H54 (cell line): ENCODE measurements around the gene TOP3B.
"Not testable (repeated sequence)": the region's sequence is repeated elsewhere in the genome, so short reads cannot be mapped to it uniquely, and the experiment has no call there.

ENCODE experiments used
- DNase-seq: peaks from one replicate; pipeline ENCODE4 v3.0.0; 2011; ENCODE audit warnings: low spot score, mixed read lengths; ENCODE audit not compliant: insufficient read length
- FAIRE-seq: peaks from 3 replicates; lab custom pipeline; 2011; peaks lifted over from hg19 to GRCh38; lab: Jason Lieb, UNC
- POLR2A ChIP-seq: IDR thresholded peaks from 2 replicates; pipeline ENCODE4 v1.6.1; 2011; ENCODE audit warnings: low read depth, mild to moderate bottlenecking, low read length

The TOP3B gene

DNA sequence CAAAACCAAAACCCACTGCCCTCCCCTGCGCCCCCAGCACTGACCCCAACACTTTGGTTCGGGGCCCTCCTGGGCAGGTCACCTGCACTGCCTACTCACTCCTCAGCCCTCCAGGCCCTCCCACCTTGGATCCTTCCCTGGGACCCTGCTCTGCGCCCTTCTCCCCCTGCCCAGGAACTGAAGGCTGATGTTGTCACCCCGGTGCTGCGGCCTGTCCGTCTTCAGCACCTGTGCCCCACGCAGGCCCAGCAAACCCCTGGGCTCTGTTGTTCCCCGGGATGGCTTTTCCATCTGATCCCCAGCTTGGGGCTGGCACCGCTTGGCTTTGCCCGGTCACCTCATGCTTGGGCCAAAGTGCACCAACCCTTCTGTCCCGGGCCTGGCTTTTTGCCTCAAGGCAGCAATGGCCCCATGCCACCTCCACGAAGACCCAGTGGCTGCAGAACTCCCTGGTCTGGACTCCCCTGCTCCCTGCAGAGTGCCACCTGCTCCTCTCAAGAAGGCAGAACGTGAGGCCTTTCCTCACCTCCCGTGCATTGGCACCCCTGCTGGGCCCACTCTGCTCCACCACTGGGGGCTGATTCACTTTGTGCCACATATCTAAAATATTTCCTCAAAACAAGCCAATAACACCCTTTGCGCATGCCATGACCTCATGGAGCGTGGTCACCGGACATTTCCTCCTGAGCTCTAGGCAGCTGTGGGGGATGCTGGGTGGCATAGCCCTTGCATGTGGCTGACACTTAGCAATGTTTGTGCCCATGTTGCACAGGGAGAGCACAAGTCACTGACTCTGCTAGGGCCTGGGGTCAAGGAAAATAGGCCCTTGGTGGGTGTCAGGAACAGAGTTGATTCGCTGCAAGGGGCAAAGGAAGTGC lies 38.8 kb downstream of the TOP3B start:
- no peak for DNase-seq
- FAIRE-seq, result no peak
- no peak for TF ChIP-seq POLR2A

DNA sequence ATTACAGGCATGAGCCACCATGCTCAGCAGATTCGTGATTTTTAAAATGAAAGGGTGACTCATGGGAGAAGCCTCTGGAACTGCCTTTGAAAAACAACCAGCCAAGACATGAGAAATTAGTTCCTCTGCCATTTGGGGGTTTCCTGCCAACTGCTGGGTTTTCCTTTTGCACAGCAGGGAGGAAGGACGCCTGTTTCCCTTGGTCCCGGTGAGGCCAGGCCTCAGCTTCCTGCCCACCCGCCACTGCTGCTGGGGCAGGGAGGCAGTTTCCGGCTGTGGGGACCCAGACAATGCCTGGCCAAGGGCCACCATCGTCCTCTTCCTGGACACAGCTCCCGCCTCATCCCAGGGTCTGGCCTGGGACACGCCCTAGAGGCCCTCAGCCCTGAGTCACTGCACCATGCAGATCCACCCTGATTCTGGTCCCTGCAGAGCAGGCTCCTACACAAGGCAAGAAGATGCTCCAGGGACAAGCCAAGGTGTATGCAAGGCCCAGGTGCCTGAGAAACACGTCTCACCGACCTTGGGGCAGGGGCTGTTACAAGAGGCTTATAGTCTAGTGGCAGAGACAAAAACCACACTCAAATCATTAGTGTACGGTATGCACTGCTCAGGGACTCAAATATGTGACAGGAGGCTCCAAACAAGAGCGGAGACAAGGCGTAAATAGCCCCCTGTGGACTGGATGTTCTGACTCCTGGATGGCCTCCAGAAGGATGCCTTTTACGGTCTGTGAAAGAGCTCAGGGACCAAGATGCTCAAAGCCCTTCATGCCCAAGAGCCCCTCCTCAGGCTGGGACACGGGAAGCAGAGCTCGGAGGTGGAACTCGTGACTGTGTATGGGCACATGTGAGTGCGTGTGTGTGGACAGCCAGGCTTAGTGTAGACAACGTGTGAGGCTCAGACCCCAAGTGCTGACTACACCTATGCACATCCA lies 39.9 kb downstream of the TOP3B start:
- peak; percentile 76 for DNase-seq

DNA sequence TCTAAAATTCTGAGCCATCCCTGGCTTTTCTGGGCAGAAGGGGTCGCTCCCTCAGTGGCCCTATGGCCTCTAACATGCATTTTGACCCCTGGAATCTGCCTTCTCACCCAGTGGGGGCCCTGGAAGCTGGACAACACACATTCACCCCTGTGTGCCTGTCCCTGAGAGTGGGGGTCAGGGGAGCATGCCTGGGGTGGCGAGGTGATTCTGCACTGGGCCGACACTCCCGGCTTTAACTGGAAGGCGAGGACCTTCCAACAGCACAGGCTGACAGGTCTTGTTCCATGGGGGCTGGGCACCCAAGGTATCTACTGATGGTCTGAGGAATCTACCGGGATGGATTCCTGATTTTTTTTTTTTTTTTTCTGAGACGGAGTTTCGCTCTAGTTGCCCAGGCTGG lies 40.7 kb downstream of the TOP3B start:
- DNase-seq (no peak), FAIRE-seq (no peak)
- TF ChIP-seq POLR2A, result no peak

More for the DNA sequence above, 39.9 kb downstream of the TOP3B start:
- TF ChIP-seq POLR2A, result peak; percentile 26; the same call in 1 of the 2 replicates
- peak; percentile 61 for FAIRE-seq

DNA sequence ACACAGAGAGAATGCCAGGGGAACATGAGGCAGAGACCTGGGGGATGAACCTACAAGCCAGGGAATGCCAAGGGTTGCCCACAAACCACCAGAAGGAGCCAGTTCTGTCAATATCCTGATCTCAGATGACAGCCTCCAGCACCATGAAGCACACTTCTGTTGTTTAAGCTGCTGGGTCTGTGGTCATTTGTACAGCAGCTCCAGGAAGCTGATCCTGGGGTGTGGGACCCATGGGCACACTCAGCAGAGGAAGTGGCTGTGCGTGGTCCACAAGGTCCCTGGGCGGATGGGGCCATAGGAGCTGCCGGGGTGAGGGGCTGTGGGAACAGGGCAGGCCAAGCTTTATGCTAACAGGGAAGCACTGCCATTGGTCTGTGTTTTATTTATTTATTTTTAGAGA lies 42.1 kb downstream of the TOP3B start:
- no peak for FAIRE-seq
- TF ChIP-seq POLR2A, result no peak
- no peak for DNase-seq

DNA sequence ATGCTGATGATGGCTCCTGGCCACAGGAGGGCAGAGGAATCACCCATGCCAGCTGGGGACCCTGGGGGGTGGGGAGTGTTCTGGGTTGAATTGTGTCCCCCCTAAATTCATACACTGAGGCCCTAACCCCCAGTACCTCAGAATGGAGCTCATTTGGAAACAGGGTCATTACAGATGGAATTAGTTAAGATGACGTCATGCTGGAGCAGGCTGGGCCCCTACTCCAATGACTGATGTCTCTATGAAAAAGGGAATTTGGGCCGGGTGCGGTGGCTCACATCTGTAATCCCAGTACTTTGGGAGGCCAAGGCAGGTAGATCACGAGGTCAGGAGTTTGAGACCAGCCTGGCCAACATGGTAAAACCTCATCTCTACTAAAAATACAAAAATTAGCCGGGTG lies 42.7 kb downstream of the TOP3B start:
- DNase-seq, FAIRE-seq: not testable (repeated sequence)

DNA sequence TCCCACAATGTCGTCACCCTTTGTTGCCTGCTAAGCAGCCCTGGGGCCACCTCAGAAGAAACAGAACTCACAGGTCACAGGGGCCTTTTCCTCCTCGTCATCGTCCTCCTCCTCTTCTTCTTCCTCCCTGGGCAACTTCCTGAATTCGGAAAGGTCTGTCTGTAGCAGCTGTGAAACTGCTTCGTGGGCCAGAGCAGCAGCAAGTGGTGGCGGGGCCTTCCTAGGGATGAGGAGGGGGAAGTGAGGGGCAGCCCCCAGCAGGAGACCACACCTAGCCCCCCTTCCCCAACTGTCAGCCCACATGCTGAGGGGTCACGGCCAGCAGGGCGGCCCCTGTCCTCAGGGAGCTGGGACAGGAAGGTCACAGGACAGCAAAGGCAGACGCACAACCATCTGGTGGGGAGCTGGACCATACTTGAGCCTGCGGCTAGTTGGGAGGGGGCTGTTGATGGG lies 43.1 kb downstream of the TOP3B start:
- DNase-seq (no peak), FAIRE-seq (no peak)
- no peak for TF ChIP-seq POLR2A

DNA sequence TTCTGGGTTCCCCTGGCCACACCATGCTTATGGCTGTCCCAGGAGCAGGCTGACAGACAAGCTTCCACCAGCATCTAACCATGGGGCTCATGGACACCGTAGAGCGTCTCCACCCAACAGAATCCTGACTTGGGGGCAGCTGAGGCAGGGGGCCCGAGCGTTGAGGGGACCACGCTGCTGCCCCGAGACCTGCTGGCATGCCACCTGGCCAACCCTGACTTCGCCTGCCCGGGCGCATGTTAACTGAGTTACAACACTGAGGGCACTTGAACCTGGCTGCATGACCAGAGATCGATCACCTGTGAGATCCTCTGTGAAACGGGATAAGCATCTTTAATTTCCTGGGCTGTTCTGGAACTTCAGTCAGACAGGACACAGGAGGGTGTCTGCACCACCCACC lies 43.7 kb downstream of the TOP3B start:
- FAIRE-seq, result no peak
- DNase-seq, result no peak
- TF ChIP-seq POLR2A, result no peak

DNA sequence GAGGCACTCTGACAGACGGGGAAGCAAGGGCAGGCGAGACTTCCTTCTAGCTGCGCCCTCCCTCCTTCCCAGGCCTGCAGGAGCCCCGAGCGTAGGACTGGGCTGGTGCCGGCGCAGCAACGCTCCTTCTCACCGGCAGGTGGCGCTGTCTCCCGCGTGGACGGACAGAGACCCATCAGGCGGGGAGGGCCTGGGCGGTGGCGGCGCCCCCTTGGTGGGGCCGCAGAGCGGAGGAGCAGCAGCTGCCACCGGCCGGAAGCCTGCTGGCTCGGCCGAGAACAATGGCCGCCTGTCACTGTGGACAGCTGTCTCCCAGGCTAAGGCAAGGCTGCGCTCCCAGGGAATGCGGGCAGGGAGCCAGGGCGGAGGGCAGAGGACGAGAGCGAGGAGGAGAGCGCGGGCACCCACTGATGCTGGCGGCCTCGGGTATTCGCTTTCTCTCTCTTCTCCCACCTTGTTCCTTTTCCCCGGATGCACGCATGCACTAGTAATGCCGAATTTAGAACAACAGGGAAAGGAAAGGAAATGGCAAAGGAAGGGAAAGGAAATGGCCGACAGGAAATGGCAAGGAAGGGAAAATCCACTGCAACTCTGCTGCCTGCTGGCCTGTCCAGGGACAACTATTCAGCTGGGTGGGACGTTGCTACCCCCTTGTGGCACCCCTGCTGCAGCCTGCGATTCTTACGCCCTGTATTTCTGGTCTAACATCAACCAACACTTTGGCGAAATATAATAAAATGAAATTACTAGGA lies 44.3 kb downstream of the TOP3B start:
- peak; percentile 22; the same call in 1 of the 2 replicates for TF ChIP-seq POLR2A
- DNase-seq (peak; percentile 75), FAIRE-seq (no peak)

DNA sequence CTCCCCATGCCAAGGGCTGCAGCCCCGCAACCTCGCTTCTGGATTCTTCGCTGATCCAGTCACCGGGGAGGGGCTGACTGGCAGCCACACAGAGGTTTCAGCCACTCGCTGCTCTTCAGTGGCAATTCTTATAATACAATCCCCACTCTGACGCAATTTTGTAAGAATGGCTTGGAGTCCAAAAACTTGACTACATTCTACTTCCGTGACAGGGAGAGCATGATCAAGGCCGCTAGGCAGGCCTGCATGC lies 44.8 kb downstream of the TOP3B start:
- DNase-seq, result no peak
- no peak for TF ChIP-seq POLR2A
- no peak for FAIRE-seq

DNA sequence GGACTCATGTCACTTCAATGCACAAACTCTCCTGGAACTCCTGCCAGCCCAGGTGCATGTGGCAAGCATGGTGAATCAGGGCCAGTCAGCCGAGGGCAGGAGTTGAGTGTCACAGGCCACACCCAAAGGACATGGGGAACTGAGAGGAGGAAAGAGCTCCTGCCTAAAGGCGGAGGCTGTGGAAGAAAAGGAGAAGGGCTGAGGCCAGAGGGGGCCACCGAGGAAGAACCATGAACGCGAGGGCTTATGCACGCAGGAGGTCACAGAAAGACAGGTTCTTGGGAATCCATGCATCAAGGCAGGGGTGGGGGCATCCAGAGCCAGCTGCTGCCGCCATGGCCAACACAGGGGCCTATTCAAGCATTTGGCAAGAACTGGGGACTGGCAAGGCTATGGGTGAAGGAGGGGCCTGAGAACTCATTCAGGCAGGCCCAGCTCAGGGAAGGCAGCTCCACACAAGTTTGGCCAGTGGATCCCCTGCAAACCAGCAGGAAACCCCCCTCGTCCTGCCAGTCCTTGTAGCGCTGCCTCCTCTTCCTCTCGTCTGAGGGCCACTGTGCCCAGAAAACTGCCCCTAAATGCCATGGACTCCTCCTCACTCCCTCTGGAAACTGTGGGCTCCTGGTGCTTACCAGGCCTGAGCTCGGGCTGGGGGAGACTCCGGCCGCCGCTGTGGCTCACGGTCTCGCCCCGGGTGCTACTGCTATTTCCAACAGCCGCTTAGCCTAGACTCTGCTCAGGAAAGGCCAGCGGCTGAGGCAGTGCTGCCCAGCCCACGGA lies 45.4 kb downstream of the TOP3B start:
- DNase-seq, result no peak
- no peak for FAIRE-seq
- no peak for TF ChIP-seq POLR2A

DNA sequence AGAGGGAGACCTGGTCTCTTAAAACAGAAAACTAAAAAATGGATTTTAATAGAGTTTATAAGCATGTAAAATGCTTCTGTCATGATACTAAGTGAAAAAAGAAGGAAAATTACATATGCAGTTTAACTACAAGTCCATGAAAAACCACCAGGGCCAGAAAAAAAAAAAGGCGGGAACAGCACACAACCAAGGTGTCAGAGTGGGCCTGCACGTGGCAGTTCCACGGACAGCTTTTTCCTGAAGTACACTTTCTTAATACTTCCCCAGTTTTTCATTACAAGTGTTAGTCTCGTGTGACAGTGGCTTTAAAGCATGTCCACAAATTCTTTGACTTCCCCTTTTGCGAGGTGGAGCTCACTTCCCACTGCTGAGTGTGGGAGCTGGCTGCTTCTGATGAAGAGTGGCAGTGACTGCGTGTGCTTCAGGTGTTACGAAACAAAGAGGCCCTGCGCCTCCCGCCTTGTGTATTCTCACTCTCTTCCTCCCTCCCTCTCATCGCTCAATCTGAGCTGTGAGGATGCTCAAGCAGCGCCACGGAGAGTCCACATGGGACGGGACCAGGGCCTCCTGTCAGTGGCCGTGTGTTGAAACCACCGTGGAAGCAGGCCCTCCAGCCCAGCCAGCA lies 46.3 kb downstream of the TOP3B start:
- no peak for DNase-seq
- TF ChIP-seq POLR2A, result no peak
- FAIRE-seq, result no peak

DNA sequence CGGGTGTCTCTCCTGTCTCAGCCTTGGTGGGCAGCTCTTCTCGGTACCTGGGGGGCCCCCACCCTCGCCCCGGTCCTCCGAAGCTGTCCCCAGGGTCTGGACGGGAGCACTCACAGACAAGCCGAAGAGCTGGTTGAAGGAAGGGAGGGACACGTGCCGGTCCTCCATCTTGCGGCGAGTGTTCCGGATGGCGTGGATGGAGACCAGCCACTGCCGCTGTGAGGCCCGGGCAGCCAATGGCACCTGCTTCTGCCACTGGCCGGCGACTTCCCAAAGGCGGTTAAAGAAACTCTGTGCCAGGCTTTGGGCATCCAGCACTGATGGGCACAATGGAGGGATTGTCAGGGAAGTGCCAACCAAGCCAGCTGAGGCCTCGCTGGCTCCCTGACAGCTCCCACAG lies 48.7 kb downstream of the TOP3B start:
- TF ChIP-seq POLR2A, result no peak
- FAIRE-seq (no peak), DNase-seq (no peak)
